Body of pancreas (tissue), 4 donors: ENCODE data around the gene KRTAP3-3.

Experiments used
- POLR2A ChIP-seq, 3 donors: fragments of 450-650 bp; IDR thresholded peaks; one replicate each; pipeline ENCODE4 v1.6.1; 2016; ENCODE audit warnings: antibody characterized with exemption in 3 of 3, mild to moderate bottlenecking in 2 of 3
- TF ChIP-seq, protein P1 (sequence below), 7 experiments: fragments of 450-650 bp in 4 of 7; fragments of 200-600 bp in 3 of 7; sonication (generic) in 3 of 7; IDR thresholded peaks; one replicate each; pipeline ENCODE4 v1.5.1; 2016 to 2019; ENCODE audit warnings: antibody characterized with exemption in 7 of 7

GRCh38 chr17:40993084-40993483, 880 bp downstream of the KRTAP3-3 start:
- TF ChIP-seq, protein P1, sequence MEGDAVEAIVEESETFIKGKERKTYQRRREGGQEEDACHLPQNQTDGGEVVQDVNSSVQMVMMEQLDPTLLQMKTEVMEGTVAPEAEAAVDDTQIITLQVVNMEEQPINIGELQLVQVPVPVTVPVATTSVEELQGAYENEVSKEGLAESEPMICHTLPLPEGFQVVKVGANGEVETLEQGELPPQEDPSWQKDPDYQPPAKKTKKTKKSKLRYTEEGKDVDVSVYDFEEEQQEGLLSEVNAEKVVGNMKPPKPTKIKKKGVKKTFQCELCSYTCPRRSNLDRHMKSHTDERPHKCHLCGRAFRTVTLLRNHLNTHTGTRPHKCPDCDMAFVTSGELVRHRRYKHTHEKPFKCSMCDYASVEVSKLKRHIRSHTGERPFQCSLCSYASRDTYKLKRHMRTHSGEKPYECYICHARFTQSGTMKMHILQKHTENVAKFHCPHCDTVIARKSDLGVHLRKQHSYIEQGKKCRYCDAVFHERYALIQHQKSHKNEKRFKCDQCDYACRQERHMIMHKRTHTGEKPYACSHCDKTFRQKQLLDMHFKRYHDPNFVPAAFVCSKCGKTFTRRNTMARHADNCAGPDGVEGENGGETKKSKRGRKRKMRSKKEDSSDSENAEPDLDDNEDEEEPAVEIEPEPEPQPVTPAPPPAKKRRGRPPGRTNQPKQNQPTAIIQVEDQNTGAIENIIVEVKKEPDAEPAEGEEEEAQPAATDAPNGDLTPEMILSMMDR (IDR thresholded peaks at IDR 0.05) = no peak
- TF ChIP-seq POLR2A (IDR thresholded peaks at IDR 0.05) = no peak
